IMR-90 (cell line): ENCODE measurements around the gene PKDCC.

Source experiments
- BHLHE40 ChIP-seq: fragments of 150-350 bp; IDR thresholded peaks from 2 replicates; pipeline ENCODE4 v1.6.1; 2016; ENCODE audit warnings: mild to moderate bottlenecking, low read depth, low read length
- CEBPB ChIP-seq: IDR thresholded peaks from 2 replicates; pipeline ENCODE4 v1.6.1; 2012; ENCODE audit warnings: low read depth, low read length, improper control_type of control experiment
- CHD1 ChIP-seq: IDR thresholded peaks from 2 replicates; pipeline ENCODE4 v1.6.1; 2012; ENCODE audit warnings: low read depth, low read length, improper control_type of control experiment
- CTCF ChIP-seq: conservative IDR thresholded peaks from 2 replicates; pipeline ENCODE4 v1.5.1; 2012; ENCODE audit warnings: mild to moderate bottlenecking, low read depth, low read length, improper control_type of control experiment
- FOS ChIP-seq: fragments of 150-350 bp; IDR thresholded peaks from 2 replicates; pipeline ENCODE4 v1.6.1; 2016; ENCODE audit warnings: low read depth, low read length
- MAFK ChIP-seq: IDR thresholded peaks from 2 replicates; pipeline ENCODE4 v1.6.1; 2012; ENCODE audit warnings: low read depth, low read length, improper control_type of control experiment
- MAZ ChIP-seq: IDR thresholded peaks from 2 replicates; pipeline ENCODE4 v1.6.1; 2012; ENCODE audit warnings: low read depth, mild to moderate bottlenecking, low read length, improper control_type of control experiment, moderate library complexity, borderline replicate concordance
- MXI1 ChIP-seq: IDR thresholded peaks from 2 replicates; pipeline ENCODE4 v1.6.1; 2012; ENCODE audit warnings: low read depth, mild to moderate bottlenecking, low read length, moderate library complexity, borderline replicate concordance
- POLR2A ChIP-seq: IDR thresholded peaks from 2 replicates; pipeline ENCODE4 v1.6.1; 2012; ENCODE audit warnings: mild to moderate bottlenecking, low read depth, low read length
- RCOR1 ChIP-seq: IDR thresholded peaks from 2 replicates; pipeline ENCODE4 v1.6.1; 2012; ENCODE audit warnings: mild to moderate bottlenecking, low read length, improper control_type of control experiment; ENCODE audit not compliant: insufficient replicate concordance
- RFX5 ChIP-seq: IDR thresholded peaks from 2 replicates; pipeline ENCODE4 v1.8.0; 2012; ENCODE audit warnings: low read depth, mild to moderate bottlenecking, low read length, moderate library complexity
- SMC3 ChIP-seq: fragments of 150-350 bp; IDR thresholded peaks from 2 replicates; pipeline ENCODE4 v1.6.1; 2016; ENCODE audit warnings: low read depth, mild to moderate bottlenecking, antibody characterized with exemption, low read length, moderate library complexity
- USF2 ChIP-seq: fragments of 150-350 bp; IDR thresholded peaks from 2 replicates; pipeline ENCODE4 v1.6.1; 2017; ENCODE audit warnings: mild to moderate bottlenecking, antibody characterized with exemption, low read length, low read depth

- TF ChIP-seq CTCF (no peak), FOS (no peak), USF2 (no peak), SMC3 (no peak), POLR2A (no peak), CEBPB (no peak), MXI1 (no peak), BHLHE40 (no peak), MAFK (no peak), CHD1 (no peak), RCOR1 (no peak), RFX5 (no peak), MAZ (no peak)
Measured at GRCh38 chr2:42008241-42008921, 39.4 kb upstream of the PKDCC start.
